Coronary artery (tissue), 2 donors: ENCODE measurements around the gene NOD1.
"Not testable (repeated sequence)": the region's sequence is repeated elsewhere in the genome, so short reads cannot be mapped to it uniquely, and the experiment has no call there.

Experiments
- DNase-seq: peaks from one replicate; pipeline ENCODE4 v3.0.0-alpha.2; 2017; ENCODE audit warnings: low spot score
- H3K27ac ChIP-seq, 2 donors: fragments of 200-600 bp; sonication (generic); one replicate each; pipeline ENCODE4 v1.5.1; 2016 to 2019
- H3K4me3 ChIP-seq: fragments of 200-600 bp; sonication (generic); 2 replicates; pipeline ENCODE4 v1.5.1; 2016; ENCODE audit warnings: mild to moderate bottlenecking, moderate library complexity
- TF ChIP-seq, protein P1 (sequence below): fragments of 200-600 bp; sonication (generic); IDR thresholded peaks from one replicate; pipeline ENCODE4 v1.5.1; 2019; ENCODE audit warnings: antibody characterized with exemption

The NOD1 gene

DNA sequence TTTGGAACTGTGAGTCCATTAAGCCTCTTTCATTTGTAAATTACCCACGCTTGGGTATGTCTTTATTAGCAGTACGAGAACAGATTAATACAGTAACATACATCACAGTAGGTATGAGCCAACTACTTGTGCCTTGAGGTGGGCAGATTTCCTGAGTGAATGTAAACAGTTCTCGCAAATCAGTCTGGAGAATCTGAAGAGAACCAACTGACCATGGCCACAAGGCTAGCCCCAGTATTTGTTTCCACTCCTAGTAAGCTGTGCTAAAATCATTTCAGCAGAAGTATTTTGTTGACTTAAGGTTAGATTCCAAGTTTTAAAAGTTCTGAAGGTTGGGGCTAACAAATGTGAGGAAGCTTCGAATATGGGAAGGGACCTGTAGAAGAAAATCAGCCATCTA is 82.9 kb downstream of the NOD1 start:
- Histone ChIP-seq H3K27ac (no peak overlapping the region), H3K4me3 (no peak overlapping the region)
- TF ChIP-seq, protein P1, sequence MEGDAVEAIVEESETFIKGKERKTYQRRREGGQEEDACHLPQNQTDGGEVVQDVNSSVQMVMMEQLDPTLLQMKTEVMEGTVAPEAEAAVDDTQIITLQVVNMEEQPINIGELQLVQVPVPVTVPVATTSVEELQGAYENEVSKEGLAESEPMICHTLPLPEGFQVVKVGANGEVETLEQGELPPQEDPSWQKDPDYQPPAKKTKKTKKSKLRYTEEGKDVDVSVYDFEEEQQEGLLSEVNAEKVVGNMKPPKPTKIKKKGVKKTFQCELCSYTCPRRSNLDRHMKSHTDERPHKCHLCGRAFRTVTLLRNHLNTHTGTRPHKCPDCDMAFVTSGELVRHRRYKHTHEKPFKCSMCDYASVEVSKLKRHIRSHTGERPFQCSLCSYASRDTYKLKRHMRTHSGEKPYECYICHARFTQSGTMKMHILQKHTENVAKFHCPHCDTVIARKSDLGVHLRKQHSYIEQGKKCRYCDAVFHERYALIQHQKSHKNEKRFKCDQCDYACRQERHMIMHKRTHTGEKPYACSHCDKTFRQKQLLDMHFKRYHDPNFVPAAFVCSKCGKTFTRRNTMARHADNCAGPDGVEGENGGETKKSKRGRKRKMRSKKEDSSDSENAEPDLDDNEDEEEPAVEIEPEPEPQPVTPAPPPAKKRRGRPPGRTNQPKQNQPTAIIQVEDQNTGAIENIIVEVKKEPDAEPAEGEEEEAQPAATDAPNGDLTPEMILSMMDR, result no peak
- no peak for DNase-seq

DNA sequence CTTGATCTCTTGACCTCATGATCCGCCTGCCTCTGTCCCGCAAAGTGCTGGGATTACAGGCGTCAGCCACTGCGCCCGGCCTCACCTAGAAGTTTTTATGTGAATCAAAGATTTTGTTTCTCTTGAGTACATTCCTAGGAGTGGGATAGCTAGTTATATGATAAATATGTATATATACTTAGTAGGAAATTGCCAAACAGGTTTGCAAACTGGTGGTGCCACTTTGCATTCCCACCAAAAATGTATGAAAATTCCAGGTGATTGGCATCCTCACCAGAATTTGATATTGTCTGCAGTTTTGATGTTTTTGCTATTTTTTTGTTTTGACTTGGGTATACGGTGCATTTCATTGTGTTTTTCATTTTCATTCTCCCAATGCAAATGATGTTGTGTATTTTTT is 86.8 kb downstream of the NOD1 start:
- TF ChIP-seq, protein P1, result no peak
- H3K27ac ChIP-seq, result no peak overlapping the region

DNA sequence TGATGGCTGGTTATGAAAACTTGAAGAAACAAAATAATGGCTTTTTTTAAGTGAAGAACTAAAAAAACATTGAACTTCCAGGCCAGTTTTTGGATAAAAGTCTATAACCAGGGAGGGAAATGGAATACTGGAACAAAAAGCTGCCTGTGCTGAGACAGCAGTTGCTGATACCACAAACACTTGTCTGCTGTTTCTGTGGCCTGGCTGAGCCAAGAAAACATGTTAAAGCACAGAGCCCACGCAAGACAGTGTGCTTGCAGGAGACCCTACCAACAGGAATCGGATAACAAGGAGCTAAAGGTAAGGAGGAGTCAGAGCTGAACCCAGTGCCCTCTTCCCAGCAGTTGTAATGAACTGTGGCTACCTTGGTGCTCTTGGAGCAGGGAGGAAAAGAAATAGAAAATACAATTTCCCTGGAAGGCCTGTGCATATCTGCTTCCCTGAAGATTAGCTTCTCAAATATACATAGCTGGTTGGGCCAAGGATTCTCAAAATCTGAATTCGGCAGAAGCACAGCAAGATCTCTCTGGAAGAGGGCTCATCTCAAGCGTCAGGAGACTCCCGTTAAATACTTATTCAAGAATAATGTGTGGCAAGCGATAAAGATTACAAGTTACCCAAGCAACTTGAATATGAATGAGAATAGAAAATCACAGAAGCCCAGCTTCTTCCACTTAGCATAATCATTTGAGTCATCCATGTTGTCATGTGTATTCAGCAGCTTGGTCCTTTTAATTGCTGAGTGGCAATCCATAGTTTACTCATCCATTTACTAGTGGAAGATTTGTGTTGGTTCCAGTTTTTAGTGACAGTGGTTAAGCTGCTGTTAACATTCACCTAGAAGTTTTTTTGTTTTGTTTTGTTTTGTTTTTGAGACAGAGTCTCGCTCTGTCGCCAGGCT is 87.6 kb downstream of the NOD1 start:
- DNase-seq, result no peak
- Histone ChIP-seq H3K4me3 (no peak overlapping the region), H3K27ac (no peak overlapping the region)
- TF ChIP-seq, protein P1, result no peak

More for the DNA sequence above, 86.8 kb downstream of the NOD1 start:
- no peak overlapping the region for H3K4me3 ChIP-seq
- DNase-seq, result no peak

DNA sequence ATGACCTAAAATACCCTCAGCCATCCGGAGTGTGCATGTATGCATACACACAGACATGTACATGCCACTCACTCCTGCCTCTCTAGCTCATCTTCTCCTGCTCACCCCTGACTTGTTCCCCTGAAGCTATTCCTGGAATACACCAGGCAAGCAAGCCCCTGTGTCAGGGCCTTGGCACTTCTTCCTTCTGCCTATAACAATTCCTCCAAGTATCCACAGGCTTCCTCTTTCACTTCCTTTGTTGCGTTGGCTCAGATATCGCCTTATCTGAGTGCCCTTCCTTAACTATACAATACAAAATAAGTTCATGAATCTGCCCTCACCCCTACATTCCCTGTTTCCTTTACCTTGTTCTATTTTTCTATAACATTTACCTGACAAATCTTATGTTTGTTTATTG is 88.8 kb downstream of the NOD1 start:
- TF ChIP-seq, protein P1, result no peak
- H3K27ac ChIP-seq, result no peak overlapping the region
- H3K4me3 ChIP-seq, result no peak overlapping the region
- no peak for DNase-seq

DNA sequence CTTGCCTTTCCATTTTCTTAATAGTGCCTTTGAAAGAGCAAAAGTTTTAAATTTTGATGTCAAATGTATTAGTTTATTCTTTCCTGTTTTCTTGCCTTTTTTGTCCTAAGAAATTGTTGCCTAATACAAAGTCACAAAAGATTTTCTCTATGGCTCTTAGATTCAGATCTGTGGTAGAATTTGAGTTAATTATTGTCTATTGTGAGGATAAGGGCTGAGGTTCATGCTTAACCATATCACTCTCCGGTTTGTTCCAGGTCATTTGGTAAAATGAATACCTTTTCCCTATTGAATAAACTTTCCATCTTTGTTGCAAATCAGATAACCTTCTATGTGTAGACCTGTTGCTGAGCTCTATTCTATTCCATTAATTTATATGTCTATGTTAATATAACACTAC is 96.0 kb downstream of the NOD1 start:
- DNase-seq, result no peak
- TF ChIP-seq, protein P1, result no peak

DNA sequence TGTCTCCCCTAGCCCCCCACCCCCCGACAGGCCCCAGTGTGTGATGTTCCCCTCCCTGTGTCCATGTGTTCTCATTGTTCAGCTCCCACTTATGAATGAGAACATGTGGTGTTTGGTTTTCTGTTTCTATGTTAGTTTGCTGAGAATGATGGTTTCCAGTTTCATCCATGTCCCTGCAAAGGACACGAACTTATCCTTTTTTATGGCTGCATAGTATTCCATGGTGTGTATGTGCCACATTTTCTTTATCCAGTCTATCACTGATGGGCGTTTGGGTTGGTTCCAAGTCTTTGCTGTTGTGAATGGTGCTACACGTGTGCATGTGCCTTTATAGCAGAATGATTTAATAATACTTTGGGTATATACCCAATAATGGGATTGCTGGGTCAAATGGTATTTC is 97.8 kb downstream of the NOD1 start:
- not testable (repeated sequence) for H3K27ac ChIP-seq, H3K4me3 ChIP-seq, DNase-seq

More for the DNA sequence above, 96.0 kb downstream of the NOD1 start:
- H3K4me3 ChIP-seq, result no peak overlapping the region
- no peak overlapping the region for H3K27ac ChIP-seq

DNA sequence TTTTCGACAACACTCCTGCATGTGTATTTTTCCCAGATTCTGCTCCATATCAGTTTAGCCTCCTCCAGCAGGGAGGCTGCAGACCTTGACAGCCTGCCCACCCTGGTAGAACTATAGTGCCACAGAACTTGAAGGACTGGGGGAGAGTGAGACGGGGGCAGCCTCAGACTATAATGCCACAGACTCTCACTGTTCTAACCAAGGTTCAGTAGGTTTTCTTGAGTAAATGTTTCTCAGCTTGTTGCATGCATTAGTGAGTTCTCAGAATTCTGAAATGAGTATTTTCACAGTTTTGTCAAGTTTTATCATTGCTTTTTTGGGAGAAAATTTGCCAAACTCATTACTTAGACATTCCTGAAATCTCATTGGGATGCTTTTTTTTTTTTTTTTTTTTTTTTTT is 98.3 kb downstream of the NOD1 start:
- DNase-seq, result no peak
- no peak overlapping the region for H3K27ac ChIP-seq
- TF ChIP-seq, protein P1, result no peak
- no peak overlapping the region for H3K4me3 ChIP-seq
